Stimulated activated effector memory CD8-positive, alpha-beta T cell treated with anti-CD3 and anti-CD28 coated beads, Interleukin-12 subunit alpha, Interleukin-12 subunit beta, amount 100 ng/mL, for 72 hours (primary cell): Measurements from ENCODE around the gene IGF2.
"Not testable (repeated sequence)": the region's sequence is repeated elsewhere in the genome, so short reads cannot be mapped to it uniquely, and the experiment has no call there.

Source experiments
- ATAC-seq: fragments of 150-1000 bp; cut with Tn5 transposase; 2 replicates; pipeline ENCODE4 v1.10.0; 2021
- DNase-seq, 2 donors: peaks; one replicate each; pipeline ENCODE4 v3.0.0; 2021 to 2022; ENCODE audit warnings: low spot score in 2 of 2
- H3K27ac Mint-ChIP-seq: one replicate; pipeline ENCODE4 v1.8.0; 2022; ENCODE audit warnings: mild to moderate bottlenecking, mixed read lengths
- H3K36me3 Mint-ChIP-seq: one replicate; pipeline ENCODE4 v1.8.0; 2022; ENCODE audit warnings: mild to moderate bottlenecking, mixed read lengths
- H3K4me1 Mint-ChIP-seq: one replicate; pipeline ENCODE4 v1.8.0; 2022; ENCODE audit warnings: mixed read lengths
- H3K4me3 Mint-ChIP-seq: one replicate; pipeline ENCODE4 v1.8.0; 2022; ENCODE audit warnings: mild to moderate bottlenecking, mixed read lengths
- H3K9me3 Mint-ChIP-seq: one replicate; pipeline ENCODE4 v1.8.0; 2022; ENCODE audit warnings: mixed read lengths

The IGF2 gene

GRCh38 chr11:2128511-2129307 is 10.5 kb downstream of the IGF2 start:
- Mint-ChIP-seq H3K9me3 (no peaks in the 10 kb centered on the region), H3K36me3 (peaks cover 37% of the 10 kb centered on the region), H3K4me1 (peaks cover 22% of the 10 kb centered on the region), H3K4me3 (no peak overlapping the region), H3K27ac (no peak overlapping the region)
- DNase-seq: no peak
- ATAC-seq: no peak

DNA sequence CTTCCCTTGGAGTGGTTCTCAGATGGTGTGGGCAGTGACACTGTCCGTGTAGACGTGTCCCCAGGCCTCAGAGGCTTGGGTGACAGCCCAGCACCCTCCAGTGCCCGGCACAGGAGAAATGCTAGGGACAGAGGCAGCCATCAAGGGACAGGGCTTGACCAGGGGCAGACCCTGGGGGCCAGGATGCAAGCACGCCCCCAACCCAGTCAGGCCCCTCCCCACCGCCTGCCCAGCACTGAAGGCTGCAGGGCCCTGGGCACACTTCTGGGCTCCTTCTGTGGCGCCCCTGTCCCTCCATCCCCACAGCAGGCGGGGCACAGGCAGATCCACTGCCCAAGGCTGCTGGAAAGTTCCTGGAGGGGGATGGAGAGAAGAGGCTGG is 11.1 kb downstream of the IGF2 start:
- H3K4me1 Mint-ChIP-seq: peaks cover 22% of the 10 kb centered on the region
- peaks cover 31% of the 10 kb centered on the region for H3K36me3 Mint-ChIP-seq
- no peaks in the 10 kb centered on the region for H3K9me3 Mint-ChIP-seq
- DNase-seq: no peak
- no peak for ATAC-seq
- H3K4me3 Mint-ChIP-seq: no peak overlapping the region
- H3K27ac Mint-ChIP-seq: no peak overlapping the region

DNA sequence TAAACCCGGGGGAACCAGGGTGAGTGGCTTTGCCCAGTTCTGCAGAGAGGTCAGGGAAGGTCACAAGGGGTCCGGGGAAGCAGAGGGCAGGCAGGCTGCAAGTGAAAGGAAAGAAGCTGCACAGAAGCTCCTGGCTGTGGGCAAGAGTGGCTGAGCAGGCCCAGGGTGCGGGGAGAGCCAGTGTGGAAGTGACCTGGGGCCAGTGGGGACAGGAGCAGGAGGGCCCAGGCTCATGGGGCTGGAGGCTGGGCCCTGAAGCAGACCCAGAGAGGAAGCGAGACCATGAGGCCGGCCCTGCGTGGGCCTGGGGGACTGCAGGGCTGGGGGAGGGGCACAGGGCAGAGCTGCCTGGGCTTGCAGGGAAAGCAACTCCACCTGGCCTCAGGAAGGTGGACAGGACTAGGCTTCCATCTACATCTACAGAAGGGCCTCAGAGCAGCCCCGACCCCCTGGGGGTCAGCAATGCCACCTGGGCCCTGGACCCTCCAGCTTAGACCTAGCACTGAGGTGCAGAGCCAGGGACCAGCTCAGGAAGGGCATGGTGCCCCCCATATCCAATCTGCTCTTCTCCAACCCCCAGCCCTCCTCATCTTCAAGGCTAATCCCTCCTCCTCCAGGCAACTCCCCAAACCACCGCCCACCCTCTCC is 11.6 kb downstream of the IGF2 start:
- no peak overlapping the region for H3K27ac Mint-ChIP-seq
- H3K4me3 Mint-ChIP-seq: no peak overlapping the region
- DNase-seq: no peak

DNA sequence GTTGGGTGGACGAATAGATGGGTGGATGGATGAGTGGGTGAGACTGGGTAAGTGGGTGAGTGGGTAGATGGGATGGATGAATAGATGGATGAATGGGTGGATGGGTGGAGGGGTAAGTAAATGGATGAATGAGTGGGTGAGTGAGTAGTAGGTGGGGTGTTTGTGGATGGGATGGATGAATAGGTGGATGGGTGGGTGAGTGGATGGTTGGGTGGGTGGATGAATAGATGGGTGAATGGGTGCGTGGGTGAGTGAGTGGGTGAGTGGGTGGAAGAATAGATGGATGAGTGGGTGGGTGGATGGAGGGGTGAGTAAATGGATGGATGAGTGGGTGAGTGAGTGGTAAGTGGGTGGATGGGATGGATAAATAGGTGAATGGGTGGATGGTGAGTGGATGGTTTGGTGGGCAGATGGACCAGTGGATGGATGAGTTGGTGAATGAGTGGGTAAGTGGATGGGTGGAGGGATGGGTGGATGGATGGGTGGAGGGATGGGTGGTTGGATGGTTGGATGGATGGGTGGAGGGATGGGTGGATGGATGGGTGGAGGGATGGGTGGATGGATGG is 12.6 kb downstream of the IGF2 start:
- peaks cover 16% of the 10 kb centered on the region for H3K4me1 Mint-ChIP-seq
- no peak overlapping the region for H3K4me3 Mint-ChIP-seq
- DNase-seq: no peak
- no peak for ATAC-seq
- no peaks in the 10 kb centered on the region for H3K9me3 Mint-ChIP-seq
- H3K27ac Mint-ChIP-seq: no peak overlapping the region
- H3K36me3 Mint-ChIP-seq: peaks cover 16% of the 10 kb centered on the region

More for the DNA sequence above, 11.6 kb downstream of the IGF2 start:
- H3K9me3 Mint-ChIP-seq: no peaks in the 10 kb centered on the region
- peaks cover 22% of the 10 kb centered on the region for H3K4me1 Mint-ChIP-seq
- no peak for ATAC-seq
- peaks cover 26% of the 10 kb centered on the region for H3K36me3 Mint-ChIP-seq

GRCh38 chr11:2124736-2125484 is 14.3 kb downstream of the IGF2 start:
- not testable (repeated sequence) for H3K27ac Mint-ChIP-seq, H3K9me3 Mint-ChIP-seq, H3K36me3 Mint-ChIP-seq, H3K4me3 Mint-ChIP-seq, DNase-seq, ATAC-seq
- peaks cover 11% of the 10 kb centered on the region for H3K4me1 Mint-ChIP-seq

- Mint-ChIP-seq H3K36me3 (no peaks in the 10 kb centered on the region), H3K9me3 (no peaks in the 10 kb centered on the region), H3K4me3 (no peak overlapping the region), H3K27ac (no peak overlapping the region), H3K4me1 (peaks cover 11% of the 10 kb centered on the region)
- ATAC-seq (no peak), DNase-seq (no peak)
Observed at GRCh38 chr11:2123628-2123960, 15.6 kb downstream of the IGF2 start.

DNA sequence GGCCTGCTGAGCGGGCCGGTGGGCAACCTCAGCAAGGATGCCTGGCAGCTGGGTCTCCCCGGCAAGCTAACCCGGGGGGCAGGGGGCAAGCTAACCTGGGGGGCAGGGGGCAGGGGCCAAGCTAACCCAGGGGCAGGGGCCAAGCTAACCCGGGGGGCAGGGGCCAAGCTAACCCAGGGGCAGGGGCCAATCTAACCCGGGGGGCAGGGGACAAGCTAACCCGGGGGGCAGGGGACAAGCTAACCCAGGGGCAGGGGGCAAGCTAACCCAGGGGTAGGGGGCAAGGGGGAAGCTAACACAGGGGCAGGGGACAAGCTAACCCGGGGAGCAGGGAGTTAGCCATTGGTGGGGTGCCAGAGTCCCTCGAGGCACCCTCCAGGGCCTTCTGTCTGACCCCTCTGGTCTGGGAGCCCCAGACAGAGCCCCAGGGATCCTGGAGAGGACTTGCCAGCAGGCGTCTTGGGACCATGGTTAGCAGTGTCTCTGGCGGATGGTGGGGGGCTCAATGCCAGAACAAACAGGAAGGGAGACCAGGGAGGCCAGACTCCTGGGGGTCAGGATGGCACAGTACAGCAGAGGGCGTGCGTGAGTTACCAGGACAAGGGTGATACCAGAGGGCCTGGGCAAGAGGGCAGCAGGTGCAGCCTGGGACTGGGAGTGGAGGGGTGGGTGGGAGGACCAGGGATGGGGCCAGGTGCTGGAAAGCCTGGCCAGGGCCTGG is 16.1 kb downstream of the IGF2 start:
- Mint-ChIP-seq H3K9me3 (no peaks in the 10 kb centered on the region), H3K4me3 (no peak overlapping the region), H3K27ac (peak overlapping the region; percentile 20), H3K36me3 (no peaks in the 10 kb centered on the region), H3K4me1 (peaks cover 11% of the 10 kb centered on the region)
- ATAC-seq (no peak), DNase-seq (no peak)

- DNase-seq (no peak), ATAC-seq (peak; percentile 30)
- no peak overlapping the region for H3K27ac Mint-ChIP-seq
- H3K4me1 Mint-ChIP-seq: peaks cover 11% of the 10 kb centered on the region
- H3K4me3 Mint-ChIP-seq: no peak overlapping the region
- H3K36me3 Mint-ChIP-seq: no peaks in the 10 kb centered on the region
- no peaks in the 10 kb centered on the region for H3K9me3 Mint-ChIP-seq
Observed at GRCh38 chr11:2122222-2122906, 16.8 kb downstream of the IGF2 start.

GRCh38 chr11:2121227-2122130 is 17.7 kb downstream of the IGF2 start:
- Mint-ChIP-seq H3K9me3 (no peaks in the 10 kb centered on the region), H3K4me3 (no peak overlapping the region)

DNA sequence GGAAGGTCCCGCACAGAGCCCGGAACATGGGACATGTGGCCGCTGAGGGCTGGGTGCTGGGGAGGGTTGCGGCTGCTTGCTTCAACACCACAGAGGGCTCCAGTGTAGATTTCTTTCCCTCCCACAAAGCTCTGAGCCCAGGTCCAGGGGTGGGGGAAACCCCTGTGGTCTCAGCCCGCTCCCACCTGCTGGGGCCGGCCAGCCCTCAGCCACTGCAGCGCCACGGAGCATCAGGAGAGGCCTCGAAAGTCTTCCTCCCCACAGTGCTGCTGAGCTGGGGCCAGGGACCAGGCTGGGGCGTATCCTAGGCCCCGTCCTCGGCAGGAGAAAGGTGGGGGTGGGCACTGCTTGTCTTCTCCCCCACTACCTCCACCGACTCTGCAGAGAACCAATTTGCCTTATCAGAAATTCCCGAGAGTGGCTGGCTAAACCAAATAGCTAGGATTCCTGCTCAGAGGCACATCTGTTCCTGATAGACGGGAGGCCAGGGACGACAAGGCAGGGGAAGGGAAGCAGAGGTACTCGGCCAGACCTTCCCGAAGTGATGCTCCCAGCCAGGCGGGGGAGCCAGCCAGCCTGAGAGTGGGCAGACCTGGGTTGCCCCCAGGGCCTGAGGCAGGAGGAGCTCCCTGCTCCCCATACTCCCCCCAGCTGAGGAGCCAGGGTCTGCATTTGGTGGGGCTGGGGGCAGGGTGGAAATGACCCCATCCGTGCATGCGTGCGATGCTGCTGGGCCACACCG is 18.7 kb downstream of the IGF2 start:
- no peaks in the 10 kb centered on the region for H3K9me3 Mint-ChIP-seq
- H3K27ac Mint-ChIP-seq: no peak overlapping the region
- DNase-seq: no peak
- no peak for ATAC-seq
- no peaks in the 10 kb centered on the region for H3K36me3 Mint-ChIP-seq
- peaks cover 11% of the 10 kb centered on the region for H3K4me1 Mint-ChIP-seq
- no peak overlapping the region for H3K4me3 Mint-ChIP-seq

More at GRCh38 chr11:2121227-2122130, 17.7 kb downstream of the IGF2 start:
- no peak for DNase-seq
- ATAC-seq: no peak
- peaks cover 11% of the 10 kb centered on the region for H3K4me1 Mint-ChIP-seq
- no peak overlapping the region for H3K27ac Mint-ChIP-seq
- no peaks in the 10 kb centered on the region for H3K36me3 Mint-ChIP-seq

DNA sequence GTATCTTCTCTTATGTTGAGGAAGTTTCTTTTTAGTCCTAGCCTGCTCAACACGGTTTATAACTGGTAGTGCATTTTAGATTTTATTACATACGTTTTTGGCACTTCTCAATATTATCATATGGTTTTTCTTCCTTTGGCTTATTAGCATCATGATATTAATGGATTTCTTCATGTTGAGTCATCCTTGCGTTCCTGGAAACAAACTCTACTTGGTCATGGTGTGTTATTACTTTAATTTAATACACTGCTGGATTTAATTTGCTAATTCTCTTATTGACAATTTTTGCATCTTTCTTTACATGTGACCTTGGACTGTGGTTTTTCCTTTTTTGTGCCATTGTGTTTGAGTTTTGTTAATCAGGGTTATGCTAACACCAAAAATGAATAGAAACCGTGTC is 20.5 kb downstream of the IGF2 start:
- Mint-ChIP-seq H3K4me1 (no peaks in the 10 kb centered on the region), H3K4me3 (no peak overlapping the region), H3K36me3 (no peaks in the 10 kb centered on the region), H3K9me3 (no peaks in the 10 kb centered on the region), H3K27ac (no peak overlapping the region)
- DNase-seq (no peak), ATAC-seq (no peak)

DNA sequence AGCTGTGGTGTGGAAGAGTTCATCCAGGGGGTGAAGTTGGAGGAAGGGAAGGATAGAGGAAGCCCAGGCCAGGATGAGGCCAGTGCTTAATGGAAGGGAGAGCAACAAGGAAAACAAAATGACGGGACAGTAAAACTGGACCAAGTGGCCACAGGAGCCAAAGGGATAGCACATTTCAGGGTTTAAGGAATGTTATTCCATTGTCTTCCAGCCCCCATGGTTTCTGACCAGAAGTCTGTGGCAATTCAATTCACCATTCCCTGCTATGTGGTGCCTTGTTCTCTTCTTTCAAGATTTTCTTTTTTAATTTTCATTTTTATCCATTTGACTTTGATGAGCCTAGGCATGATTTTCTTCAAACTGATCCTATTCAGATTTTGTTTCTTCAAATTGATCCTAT is 22.5 kb downstream of the IGF2 start:
- DNase-seq: no peak
- no peak for ATAC-seq
- Mint-ChIP-seq H3K4me1 (no peaks in the 10 kb centered on the region), H3K9me3 (no peaks in the 10 kb centered on the region), H3K4me3 (no peak overlapping the region), H3K36me3 (no peaks in the 10 kb centered on the region), H3K27ac (no peak overlapping the region)

DNA sequence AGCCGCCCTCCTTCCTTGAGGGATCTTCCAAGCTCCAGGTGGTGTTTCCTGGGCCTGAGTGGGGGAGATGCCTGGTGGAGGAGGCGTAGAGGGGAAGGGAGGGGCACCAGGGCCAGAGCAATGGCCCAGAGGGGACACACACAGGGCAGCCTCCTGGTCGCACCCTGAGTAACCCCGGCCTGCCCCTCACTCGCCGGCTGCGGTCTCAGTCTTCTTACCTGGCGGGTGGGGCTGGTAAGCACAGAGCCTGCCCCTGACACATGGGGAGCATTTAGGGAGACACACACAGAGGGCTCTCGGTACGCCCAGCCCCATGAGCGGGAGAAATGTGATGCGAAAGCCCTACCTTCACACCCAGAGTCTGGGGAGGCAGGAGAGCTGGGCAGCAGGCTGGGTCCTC is 23.9 kb downstream of the IGF2 start:
- no peak for DNase-seq
- no peaks in the 10 kb centered on the region for H3K4me1 Mint-ChIP-seq
- H3K36me3 Mint-ChIP-seq: no peaks in the 10 kb centered on the region
- no peak overlapping the region for H3K4me3 Mint-ChIP-seq
- no peaks in the 10 kb centered on the region for H3K9me3 Mint-ChIP-seq
- peak; percentile 8 for ATAC-seq
- H3K27ac Mint-ChIP-seq: no peak overlapping the region
